ENCODE measurements around the gene IL36G.
"Not testable (repeated sequence)": the region's sequence is repeated elsewhere in the genome, so short reads cannot be mapped to it uniquely, and the experiment has no call there.

IL36G gene

DNA sequence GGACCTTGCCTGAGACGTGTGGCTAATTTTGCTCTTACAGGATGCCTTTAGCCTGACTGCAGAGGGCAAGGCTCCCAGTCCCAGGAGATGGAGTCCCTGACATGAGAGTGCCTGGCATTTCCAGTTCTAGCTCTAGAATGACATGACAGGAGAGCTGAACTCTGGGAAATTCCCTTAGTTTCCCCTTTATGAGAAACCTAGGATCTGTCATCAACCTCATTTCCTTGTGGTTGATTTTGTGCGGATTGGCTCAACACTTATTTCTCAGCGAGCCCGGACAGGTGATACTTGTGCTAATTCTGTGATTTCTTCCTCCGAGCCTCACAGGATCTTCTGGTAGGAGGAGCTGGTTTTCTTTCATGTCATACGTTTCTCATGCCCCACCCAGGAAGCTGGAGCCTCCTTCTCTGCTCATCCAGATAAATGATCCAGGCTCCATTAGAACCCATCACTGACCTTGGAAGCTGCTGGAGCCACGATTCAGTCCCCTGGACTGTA, at the start of gene IL36G:
Gene IL36G, plus strand, starts transcription at position 448 of the 498 bp plus-strand sequence. CDS start 633 bp downstream, outside the sequence.
- DNase-seq (ENCODE audit: extremely low read depth in 1 of 2, low read depth in 1 of 2) = no peak

DNA sequence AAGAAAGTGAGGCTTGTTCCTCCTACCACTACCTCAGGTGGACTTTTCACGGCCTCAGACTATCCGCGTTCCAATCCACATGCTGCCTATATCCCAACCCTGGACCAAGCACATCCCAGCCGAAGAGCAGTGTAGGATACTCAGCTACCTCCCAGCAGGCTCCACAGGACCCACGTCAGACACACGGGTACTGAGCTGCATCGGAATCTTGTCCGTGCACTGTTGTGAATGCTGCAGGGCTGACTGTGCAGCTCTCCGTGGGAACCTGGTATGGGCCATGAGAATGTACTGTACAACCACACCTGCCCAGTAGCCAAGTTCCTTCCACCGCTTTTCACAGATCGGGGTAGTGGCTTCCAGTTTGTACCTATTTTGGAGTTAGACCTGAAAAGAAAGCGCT, 44.5 kb upstream of the IL36G start:
- DNase-seq (ENCODE audit: extremely low read depth in 1 of 2, low read depth in 1 of 2) = no peak

DNA sequence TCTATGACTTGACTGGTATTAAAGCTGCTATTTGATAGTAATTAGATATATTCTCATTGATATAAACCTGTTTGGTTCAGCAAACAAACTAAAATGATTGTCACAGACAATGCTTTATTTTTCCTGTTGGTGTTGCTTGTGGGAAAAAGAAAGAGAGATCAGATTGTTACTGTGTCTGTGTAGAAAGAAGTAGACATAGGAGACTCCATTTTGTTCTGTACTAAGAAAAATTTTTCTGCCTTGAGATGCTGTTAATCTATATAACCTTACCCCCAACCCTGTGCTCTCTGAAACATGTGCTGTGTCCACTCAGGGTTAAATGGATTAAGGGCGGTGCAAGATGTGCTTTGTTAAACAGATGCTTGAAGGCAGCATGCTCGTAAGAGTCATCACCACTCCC, 43.7 kb upstream of the IL36G start:
- not testable (repeated sequence) for DNase-seq (ENCODE audit: extremely low read depth in 1 of 2, low read depth in 1 of 2)

DNA sequence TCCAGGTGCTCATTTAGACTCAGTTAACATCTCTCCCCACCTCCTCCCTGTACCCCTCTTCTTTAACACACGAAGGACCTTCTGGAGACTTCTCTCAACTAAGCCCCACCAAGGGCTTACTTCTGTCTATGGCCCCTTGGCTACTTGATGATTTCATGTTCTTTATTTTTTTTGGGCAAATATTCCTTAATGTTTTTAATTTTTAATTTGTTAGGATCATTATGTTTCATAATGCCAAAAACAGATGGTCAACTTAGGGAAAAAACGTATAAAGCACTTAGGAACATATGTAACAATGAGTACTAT, 40.9 kb upstream of the IL36G start:
- DNase-seq (ENCODE audit: extremely low read depth in 1 of 2, low read depth in 1 of 2) = no peak

DNA sequence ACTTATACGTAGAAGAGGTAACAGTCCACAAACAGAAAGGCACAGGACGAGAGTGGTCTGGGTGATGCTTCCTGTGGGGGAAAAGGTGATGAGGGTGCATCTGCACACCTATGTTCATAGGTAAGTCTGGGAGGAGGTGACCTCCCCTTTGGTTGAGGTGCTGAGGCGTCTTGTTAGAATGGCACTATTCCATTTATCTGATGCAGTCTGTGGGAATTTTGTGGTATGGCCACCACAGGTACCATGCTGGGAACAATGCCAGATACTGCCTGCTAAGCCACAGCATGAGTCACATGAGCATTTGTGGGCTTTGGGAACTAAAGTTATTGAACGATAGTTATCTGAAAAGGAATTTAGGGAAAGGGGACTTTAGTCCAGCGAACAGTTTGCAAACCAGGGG, 38.9 kb upstream of the IL36G start:
- DNase-seq (ENCODE audit: extremely low read depth in 1 of 2, low read depth in 1 of 2) = no peak

DNA sequence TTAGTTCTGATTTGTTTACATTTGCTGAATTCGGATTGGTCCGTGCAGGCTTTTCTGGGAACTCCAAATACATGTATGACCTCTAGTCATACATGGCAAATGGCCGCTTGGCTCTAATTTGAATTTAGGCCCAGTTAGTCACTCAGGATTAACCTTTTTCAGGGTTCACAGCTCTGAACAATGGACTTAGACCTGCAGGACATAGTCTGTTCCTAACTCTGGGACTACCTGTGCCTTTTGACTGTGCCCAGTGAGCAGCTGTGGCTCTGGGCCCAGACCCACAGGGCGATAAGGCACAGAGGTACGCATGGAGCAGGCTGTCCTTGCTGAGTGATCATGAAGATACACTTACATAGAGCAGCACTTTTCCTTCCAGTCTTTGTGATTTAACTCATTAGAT, 38.4 kb upstream of the IL36G start:
- DNase-seq (ENCODE audit: extremely low read depth in 1 of 2, low read depth in 1 of 2) = no peak

DNA sequence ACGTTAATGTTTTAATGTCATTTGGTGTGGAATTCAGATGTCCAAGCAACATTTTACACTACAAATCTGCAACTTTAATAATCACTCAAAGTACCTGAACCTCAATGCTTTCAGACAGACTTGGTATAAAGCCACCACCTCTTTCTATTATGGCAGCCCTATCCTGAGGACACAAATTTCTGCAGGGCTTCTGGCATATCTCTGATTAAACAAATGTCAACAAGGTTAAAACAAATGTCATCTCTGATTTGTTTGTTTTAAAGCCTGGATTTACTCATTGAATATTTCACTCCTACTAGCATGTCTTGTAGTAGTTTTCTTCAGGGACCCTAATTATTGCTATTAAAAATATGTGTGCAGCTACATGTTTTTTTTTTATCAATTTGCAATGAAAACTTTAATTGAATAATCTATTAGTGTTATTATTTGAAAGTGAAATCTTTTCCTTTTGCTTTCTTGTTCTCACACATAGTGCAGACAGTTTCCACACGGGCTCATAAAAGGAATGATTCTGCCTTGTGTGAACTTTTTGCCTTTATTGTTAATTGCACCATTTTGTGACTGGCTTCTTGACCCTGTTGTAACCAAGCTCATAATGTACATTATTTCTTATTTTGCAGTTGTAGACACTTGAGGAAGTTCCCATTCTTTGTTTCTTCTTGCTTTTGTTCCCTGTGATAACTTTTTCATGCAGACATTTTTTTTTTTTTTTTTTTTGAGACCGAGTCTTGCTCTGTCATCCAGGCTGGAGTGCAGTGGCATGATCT, 36.8 kb upstream of the IL36G start:
- DNase-seq (ENCODE audit: extremely low read depth in 1 of 2, low read depth in 1 of 2) = no peak

DNA sequence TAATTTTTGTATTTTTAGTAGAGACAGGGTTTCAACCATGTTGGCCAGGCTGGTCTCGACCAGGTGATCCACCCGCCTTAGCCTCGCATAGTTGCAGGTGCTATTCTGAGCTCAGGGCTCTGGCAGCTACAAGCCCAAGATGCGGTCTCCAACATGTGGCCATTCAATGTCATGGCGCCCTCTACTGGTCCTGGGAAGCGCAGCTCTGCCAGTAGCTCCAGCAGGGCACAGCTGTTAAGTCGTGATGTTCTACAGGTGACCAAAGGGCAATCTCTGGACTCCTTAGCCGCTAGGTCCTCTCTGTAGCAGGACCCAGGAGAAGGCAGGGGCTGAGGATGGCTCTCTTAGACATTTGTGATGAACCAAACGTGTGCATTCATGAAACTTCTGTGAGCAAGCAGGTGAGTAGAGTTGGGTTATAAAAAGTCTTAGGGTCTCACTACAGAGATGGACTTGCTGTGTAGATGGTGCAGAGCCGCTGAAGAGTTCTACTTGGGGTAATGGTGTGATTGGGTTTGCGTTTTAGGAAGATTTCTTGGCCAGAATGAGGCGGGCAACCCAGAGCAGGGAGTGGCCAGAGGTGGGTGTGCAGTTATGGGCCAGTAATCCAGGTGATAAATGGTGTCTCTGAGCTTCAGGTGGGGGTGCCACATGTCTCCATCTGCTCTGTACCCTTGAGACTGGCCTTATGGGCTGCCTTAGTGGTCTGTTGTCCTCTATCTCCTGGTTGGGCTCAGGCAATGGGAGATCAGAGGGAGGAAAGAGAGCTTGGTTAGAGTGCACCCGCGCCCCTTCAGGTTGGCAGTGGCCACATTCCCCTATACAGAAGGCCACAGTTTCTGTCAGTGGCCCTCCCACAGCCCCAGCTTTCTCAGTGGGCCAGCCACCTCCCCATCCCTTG, 35.8 kb upstream of the IL36G start:
- peak; percentile 43 to 61 for DNase-seq (ENCODE audit: extremely low read depth in 1 of 2, low read depth in 1 of 2)

DNA sequence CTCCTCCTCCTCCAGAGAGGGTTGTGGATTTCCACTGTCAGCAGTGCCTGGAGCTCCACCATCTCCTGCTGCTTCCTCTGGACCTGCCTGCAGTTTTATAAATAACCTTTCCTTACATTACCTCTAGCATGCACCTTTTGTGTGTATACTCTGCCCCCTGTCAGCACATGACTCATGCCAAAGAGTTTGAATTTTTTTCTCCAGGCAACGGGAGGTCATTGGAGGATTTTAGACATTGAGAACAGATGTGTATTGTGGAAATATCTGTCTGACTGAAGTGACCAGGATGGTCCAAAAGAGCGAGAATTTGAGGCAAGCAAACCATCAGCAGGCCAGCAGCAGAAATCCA, 35.2 kb upstream of the IL36G start:
- no peak for DNase-seq (ENCODE audit: extremely low read depth in 1 of 2, low read depth in 1 of 2)

DNA sequence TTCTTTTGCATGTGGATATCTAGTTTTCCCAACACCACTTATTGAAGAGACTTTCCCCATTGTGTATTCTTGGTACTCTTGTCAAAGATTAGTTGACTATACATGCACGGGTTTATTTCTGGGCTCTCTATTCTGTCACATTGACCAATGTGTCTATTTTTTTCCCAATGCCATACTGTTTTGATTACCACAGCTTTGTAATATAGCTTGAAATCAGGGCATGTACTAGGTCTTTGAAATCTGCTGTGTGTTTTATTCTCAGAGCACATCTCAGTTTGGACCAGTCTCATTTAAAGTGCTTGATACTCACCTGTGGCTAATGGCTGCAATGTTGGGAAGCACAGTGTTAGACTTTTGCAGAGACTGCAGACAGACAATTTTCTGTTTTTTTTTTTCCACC, 32.8 kb upstream of the IL36G start:
- DNase-seq (ENCODE audit: extremely low read depth in 1 of 2, low read depth in 1 of 2) = no peak

DNA sequence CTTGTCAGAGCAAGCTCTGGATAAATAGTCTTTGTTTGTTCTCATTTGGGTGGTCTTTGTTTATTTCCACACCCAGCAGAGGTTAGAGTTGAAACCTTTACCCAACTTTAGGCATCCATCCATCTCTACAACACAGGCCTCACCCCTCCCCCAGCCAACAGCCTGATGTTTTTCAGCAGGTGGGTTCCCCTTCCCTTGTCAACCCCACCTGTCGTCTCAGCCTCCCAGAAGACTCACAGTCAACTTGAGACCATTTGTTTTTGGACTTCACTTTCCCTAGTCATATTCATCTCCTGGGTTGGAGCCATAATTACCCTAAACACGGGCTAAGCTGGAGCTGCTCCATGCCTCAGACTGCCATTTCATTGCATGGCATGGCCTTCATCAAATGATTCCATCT, 31.7 kb upstream of the IL36G start:
- DNase-seq (ENCODE audit: extremely low read depth in 1 of 2, low read depth in 1 of 2) = no peak

DNA sequence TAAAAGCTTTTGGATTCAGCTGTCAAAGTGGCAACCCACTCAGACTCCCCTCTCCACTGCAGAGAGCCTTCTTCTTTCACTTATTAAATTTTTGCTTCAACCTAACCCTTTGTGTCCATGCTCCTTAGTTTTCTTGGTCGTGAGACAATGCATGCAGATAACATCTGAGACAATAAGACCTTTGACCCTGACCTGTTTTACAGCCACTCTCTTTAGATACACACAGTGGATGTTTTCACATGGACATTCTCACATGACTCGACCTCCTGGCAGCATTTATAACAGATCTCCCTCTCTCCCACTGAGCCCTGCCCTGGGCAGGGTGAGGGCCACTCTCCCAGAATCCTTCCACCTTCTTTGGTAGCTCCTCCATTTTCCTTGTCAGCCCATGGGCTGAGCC, 30.4 kb upstream of the IL36G start:
- no peak for DNase-seq (ENCODE audit: extremely low read depth in 1 of 2, low read depth in 1 of 2)

DNA sequence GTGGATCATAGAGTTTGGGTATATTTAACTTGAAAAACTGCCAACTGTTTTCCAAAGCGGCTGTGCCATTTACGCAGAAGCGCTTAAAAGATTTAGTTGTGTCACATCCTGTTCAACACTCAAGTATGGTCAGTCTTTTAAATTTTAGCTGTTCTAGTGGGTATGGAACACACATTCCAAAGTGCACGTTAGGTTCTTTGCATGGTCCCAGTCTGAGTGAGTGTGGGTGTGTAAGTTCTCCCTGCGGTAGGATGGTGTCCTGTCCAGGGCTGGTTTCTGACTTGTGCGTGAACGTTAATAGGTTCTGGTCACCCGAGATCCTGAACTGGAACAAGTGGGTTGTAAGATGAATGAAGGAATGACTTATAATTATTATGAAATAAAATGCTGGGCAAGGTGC, 28.4 kb upstream of the IL36G start:
- no peak for DNase-seq (ENCODE audit: extremely low read depth in 1 of 2, low read depth in 1 of 2)

DNA sequence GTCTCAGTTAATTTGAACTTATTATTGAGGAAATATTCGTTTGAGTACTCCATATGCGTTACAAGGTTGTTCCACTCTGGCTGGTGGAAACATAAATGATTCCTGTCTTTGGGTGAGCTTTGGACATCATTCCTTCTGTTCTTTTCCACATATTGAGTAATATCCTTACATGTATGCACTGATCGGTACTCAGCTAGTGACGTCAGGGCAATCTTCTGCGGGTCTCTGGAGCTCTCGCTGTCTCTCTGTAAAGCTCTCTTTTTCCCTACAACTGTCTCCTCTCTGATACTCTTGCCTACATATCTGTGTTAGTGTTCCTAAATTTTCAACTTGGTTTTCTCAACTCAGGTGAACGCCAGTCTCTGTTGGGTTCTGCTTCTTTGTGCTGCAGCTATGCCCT, 23.4 kb upstream of the IL36G start:
- DNase-seq (ENCODE audit: extremely low read depth in 1 of 2, low read depth in 1 of 2) = no peak

DNA sequence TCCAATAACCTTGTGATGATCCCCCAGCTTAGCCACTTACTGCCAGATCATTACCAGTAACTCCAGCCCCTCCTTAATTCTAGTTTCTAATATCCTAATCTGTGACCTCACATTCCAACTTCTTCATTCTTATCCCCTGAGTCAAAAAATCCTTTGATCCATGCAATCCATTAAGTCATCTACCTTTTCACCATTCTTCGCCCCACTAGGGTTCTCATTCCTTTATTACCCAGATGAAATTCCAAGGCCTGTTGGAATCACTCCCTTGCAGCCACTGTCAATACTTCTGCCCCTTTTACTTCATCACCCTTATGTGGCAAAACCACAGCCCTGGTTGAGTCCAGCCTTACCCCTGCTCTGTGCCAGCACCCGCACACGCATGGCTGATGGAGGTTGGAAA, 20.3 kb upstream of the IL36G start:
- DNase-seq (ENCODE audit: extremely low read depth in 1 of 2, low read depth in 1 of 2) = no peak

DNA sequence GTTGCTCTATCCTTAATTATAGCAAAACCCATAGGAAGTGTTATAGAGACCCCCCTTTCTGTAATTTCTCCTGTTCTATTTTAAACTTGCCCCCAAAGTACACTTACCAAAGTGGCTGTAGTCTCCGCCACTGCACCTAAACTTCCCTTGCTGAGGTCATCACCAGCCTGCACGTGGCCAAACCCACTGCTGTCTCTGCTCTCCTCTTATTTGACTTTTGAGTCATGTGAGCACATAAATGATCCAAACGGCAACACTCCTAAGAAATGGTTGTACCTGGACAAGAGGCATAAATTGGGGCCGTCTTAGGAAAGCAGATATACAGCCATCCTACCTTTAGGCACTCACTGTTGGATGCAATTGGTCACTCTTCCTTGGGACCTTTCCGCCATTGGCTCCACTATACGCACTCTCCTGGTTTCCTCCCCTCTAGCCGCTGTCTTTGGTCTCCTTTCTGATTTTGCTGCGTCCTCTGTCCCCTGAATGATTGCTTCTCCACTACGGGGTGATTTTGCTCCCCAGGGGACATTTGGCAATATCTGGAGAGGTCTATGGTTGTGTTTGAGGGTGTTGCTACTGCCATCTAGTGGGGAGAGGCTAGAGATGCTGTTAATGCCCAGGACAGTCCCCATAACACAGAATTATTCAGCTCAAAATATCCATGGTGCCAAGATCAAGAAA, 19.2 kb upstream of the IL36G start:
- no peak for DNase-seq (ENCODE audit: extremely low read depth in 1 of 2, low read depth in 1 of 2)

DNA sequence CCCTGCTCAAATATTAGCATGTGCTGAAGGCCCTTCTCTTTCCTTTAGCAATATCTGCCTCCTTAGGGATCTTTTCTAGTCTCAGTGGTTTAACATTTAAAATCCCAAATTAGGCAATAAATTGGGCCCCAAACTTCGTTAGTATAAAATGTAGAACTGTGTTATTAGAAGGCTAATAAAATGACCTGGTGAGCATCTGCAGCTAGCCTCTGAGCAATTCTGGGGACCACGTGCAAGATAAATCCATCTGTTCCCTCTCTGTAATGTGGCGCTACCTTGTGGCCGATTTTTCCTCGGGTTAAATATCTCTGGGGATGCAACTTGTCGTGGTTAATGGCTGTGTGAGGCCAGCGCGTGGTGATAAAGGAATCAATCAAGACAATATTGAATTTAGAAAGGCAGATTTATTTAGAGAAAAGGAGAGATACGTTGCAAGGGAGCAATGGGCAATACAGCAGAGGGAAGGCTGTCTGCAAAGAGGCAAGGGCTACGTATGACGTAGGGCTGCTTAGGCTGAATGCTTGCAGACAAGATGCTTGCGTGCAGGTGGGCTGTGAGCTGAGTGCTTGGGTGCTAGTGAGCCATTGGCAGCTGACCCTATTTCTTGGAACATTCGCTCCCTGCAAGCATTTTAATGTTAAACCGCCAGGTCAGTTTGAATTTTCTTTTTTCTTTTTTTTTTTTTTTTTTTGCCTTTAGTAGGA, 18.5 kb upstream of the IL36G start:
- no peak for DNase-seq (ENCODE audit: extremely low read depth in 1 of 2, low read depth in 1 of 2)

DNA sequence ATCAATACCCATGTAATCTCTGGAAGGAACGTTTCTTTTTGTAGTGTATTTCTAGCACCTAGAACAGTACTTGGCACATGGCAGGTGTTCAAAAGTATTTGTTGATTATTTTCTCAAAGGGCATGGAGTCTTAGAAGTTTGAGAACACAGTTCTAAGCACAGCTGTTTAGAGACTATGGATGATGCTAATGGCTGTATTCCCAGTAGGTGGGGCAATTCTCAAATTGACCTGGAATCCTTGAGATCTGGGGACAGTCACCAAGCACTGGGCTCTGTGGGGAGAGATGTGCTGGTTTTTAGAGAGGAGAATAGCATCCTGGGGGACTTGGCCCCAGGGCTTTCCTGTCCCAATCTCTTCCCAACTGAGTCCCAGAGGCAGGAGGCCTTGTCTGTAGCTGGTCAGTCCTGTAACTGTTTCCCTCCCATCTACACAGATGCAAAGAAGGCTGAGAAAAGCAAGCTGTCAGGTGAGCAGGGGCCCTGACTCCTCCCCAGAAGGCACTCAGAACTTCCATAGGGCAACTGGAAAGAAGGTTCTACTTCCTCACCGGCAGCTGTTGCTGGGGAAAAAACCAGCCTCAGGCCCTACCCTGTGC, 17.5 kb upstream of the IL36G start:
- DNase-seq (ENCODE audit: extremely low read depth in 1 of 2, low read depth in 1 of 2) = no peak

DNA sequence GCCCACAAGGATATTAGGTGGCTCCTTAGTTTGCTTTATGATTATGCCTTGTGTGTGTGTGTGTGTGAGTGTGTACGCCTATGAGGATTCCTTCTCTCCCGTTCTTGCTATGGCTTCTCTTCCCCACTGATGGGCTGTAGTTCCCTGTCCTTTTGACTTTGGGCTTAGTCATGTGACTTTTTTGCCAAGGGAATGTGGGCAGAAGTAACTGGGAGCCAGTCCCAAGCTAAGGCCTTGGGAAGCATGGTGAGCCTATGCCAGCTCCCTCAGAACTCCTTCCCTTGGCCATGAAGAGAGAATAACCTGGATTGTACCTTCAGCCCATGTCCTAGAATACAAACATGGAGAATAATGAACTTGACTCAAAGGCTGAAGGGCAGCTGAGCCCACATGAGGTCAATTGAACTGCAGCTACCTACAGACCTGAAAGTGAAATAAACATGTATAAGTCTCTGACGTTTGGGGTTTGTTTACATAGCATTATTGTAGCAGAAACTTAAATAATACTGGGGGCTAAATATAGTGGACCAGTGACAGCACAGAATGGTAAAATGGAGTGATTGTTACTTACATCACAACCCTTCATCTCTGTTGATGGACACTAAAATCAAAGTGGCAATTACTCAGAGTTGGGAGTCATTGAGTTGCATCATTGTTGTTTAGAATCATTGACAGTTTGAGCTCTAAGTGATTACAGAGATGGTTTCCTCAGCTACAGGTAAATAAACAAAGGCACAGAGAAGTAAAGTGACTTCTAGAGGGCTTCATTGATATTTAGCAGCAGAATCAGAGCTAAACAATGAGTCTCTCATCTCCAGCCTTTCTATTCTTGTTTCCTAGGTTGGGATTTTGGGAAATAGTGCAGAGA, 15.3 kb upstream of the IL36G start:
- DNase-seq (ENCODE audit: extremely low read depth in 1 of 2, low read depth in 1 of 2) = no peak

DNA sequence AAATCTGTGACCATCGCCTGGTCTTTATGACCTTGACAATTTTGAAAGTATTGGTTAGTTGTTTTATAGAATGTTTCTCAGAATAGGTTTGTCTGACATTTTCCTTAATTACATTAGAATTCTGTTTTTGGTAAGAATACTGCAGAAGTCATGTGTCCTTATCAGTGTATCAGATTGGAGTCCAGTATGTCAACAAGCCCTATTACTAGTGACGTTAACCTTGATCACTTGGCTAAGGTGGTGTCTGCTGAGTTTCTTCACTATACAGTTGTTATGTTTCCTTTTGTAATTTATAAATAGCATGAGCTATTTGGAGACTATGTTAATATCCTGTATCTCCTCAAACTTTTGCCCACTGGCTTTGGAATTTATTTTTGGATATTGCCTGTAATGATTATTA, 10.8 kb upstream of the IL36G start:
- DNase-seq (ENCODE audit: extremely low read depth in 1 of 2, low read depth in 1 of 2) = no peak
